ENCODE data around the gene TBC1D3B. TPM values are rescaled to one million over a fixed set of nuclear protein-coding genes. Genes with fewer than 3 reads are reported as not detected.

Gene TBC1D3B
- total RNA-seq, 4 donors from 2014 or later = 5.2 to 12.1 TPM; not detected in 2

- Histone ChIP-seq H3K36me3 (no peaks in the 10 kb centered on the region), H3K27me3 (no peaks in the 10 kb centered on the region), H3K9me3 (peaks cover 5 to 6% of the 10 kb centered on the region in 2 donors), H3K4me3 (no peak overlapping the region), H3K27ac (no peak overlapping the region), H3K4me1 (peaks cover 0 to 23% (median 6%) of the 10 kb centered on the region in 4 donors)
- no peak for DNase-seq
- TF ChIP-seq POLR2A (IDR thresholded peaks at IDR 0.05) (no peak), POLR2AphosphoS5 (IDR thresholded peaks at IDR 0.05) (no peak), EP300 (IDR thresholded peaks at IDR 0.05; ENCODE audit: low read depth) (no peak)
- TF ChIP-seq, protein P1, sequence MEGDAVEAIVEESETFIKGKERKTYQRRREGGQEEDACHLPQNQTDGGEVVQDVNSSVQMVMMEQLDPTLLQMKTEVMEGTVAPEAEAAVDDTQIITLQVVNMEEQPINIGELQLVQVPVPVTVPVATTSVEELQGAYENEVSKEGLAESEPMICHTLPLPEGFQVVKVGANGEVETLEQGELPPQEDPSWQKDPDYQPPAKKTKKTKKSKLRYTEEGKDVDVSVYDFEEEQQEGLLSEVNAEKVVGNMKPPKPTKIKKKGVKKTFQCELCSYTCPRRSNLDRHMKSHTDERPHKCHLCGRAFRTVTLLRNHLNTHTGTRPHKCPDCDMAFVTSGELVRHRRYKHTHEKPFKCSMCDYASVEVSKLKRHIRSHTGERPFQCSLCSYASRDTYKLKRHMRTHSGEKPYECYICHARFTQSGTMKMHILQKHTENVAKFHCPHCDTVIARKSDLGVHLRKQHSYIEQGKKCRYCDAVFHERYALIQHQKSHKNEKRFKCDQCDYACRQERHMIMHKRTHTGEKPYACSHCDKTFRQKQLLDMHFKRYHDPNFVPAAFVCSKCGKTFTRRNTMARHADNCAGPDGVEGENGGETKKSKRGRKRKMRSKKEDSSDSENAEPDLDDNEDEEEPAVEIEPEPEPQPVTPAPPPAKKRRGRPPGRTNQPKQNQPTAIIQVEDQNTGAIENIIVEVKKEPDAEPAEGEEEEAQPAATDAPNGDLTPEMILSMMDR (IDR thresholded peaks at IDR 0.05) = no peak
- in situ Hi-C loops (cut with MboI; ENCODE audit: low pct_ligation_motif_present in 1 of 4, low pct_unique_long_range_greater_than_20kb in 1 of 4, low sequenced_read_pairs in 3 of 4) = loop anchor here in 1 of 4 donors (25.0 kb wide), 1 partner anchor 342 kb away; no protein-coding TSS in a partner anchor
- intact Hi-C loops (cut with DNase I; ENCODE audit: low total_unique reads) = no loop called here
- WGBS, 2 donors (ENCODE audit: low coverage in 1 of 2) = 59 to 75% methylated on average over 3 of the region's 3 CpGs
These were observed 56.2 kb downstream of the TBC1D3B start for GRCh38 chr17:36120221-36120620.

- Histone ChIP-seq H3K9me3 (no peaks in the 10 kb centered on the region), H3K27me3 (no peaks in the 10 kb centered on the region), H3K4me3 (no peak overlapping the region), H3K27ac (no peak overlapping the region), H3K36me3 (no peaks in the 10 kb centered on the region), H3K4me1 (peaks cover 0 to 23% (median 6%) of the 10 kb centered on the region in 4 donors)
- in situ Hi-C loops (cut with MboI; ENCODE audit: low pct_ligation_motif_present in 1 of 4, low pct_unique_long_range_greater_than_20kb in 1 of 4, low sequenced_read_pairs in 3 of 4) (loop anchor here in 1 of 4 donors (25.0 kb wide), 1 partner anchor 344 kb away; no protein-coding TSS in a partner anchor), intact Hi-C loops (cut with DNase I; ENCODE audit: low total_unique reads) (no loop called here)
- TF ChIP-seq EP300 (IDR thresholded peaks at IDR 0.05; ENCODE audit: low read depth) (no peak), POLR2AphosphoS5 (IDR thresholded peaks at IDR 0.05) (no peak)
- 88 to 92% methylated on average over 12 of the region's 12 CpGs for WGBS, 2 donors (ENCODE audit: low coverage in 1 of 2)
- no peak for DNase-seq
These were observed 57.7 kb downstream of the TBC1D3B start for GRCh38 chr17:36118477-36119353.

GRCh38 chr17:36117505-36118382 lies 58.7 kb downstream of the TBC1D3B start:
- H3K27ac ChIP-seq = no peak overlapping the region
- in situ Hi-C loops (cut with MboI; ENCODE audit: low pct_ligation_motif_present in 1 of 4, low pct_unique_long_range_greater_than_20kb in 1 of 4, low sequenced_read_pairs in 3 of 4) (loop anchor here in 1 of 4 donors (25.0 kb wide), 1 partner anchor 345 kb away; no protein-coding TSS in a partner anchor), intact Hi-C loops (cut with DNase I; ENCODE audit: low total_unique reads) (no loop called here)
- H3K27me3 ChIP-seq = no peaks in the 10 kb centered on the region
- H3K36me3 ChIP-seq = no peaks in the 10 kb centered on the region
- no peak for TF ChIP-seq POLR2AphosphoS5 (IDR thresholded peaks at IDR 0.05)
- TF ChIP-seq EP300 (IDR thresholded peaks at IDR 0.05; ENCODE audit: low read depth) = no peak
- TF ChIP-seq, protein P1 (IDR thresholded peaks at IDR 0.05) = no peak
- no peak for TF ChIP-seq POLR2A (IDR thresholded peaks at IDR 0.05)
- no peak overlapping the region for H3K4me3 ChIP-seq
- peaks cover 0 to 20% (median 6%) of the 10 kb centered on the region in 4 donors for H3K4me1 ChIP-seq
- WGBS, 2 donors (ENCODE audit: low coverage in 1 of 2) = 23 to 30% methylated on average over 3 to 5 of the region's 5 CpGs
- peak; percentile 34 for DNase-seq
- H3K9me3 ChIP-seq = no peaks in the 10 kb centered on the region

Other genes starting within 250 kb of the TBC1D3B start
- gene RDM1, start 245.9 kb downstream of the TBC1D3B start, total RNA-seq = 10 to 100 TPM in 1 of 4 donors, not detected in 3; 39.2 TPM
- gene LYZL6, start 232.9 kb downstream of the TBC1D3B start, total RNA-seq = not detected
- gene CCL16, start 195.1 kb downstream of the TBC1D3B start, total RNA-seq = not detected
- 10 to 100 TPM in 1 of 4 donors, 1 to 10 TPM in 3; 4.2 to 19.5 (median 6.8) TPM for gene CCL14, start 189.9 kb downstream of the TBC1D3B start, total RNA-seq
- 10 to 100 TPM in 3 of 4 donors, 1 to 10 TPM in 1; 6.8 to 68.8 (median 31.5) TPM for gene CCL15, start 175.1 kb downstream of the TBC1D3B start, total RNA-seq
- gene CCL23, start 158.7 kb downstream of the TBC1D3B start, total RNA-seq = 1 to 10 TPM in 1 of 4 donors, not detected in 3; 9.1 TPM
- gene CCL18, start 112.4 kb downstream of the TBC1D3B start, total RNA-seq = 1 to 10 TPM in 2 of 4 donors, not detected in 2; 1.2 to 4.9 TPM
- gene CCL3, start 86.5 kb downstream of the TBC1D3B start, total RNA-seq = 1 to 10 TPM in 2 of 4 donors, not detected in 2; 1.1 to 4.4 TPM
- 10 to 100 TPM in 1 of 4 donors, 1 to 10 TPM in 1, not detected in 2; 4.2 to 10.8 TPM for gene CCL4, start 72.8 kb downstream of the TBC1D3B start, total RNA-seq
- under 1 TPM in 1 of 4 donors, not detected in 3; 0.79 TPM for gene CCL3L1, start 20.1 kb upstream of the TBC1D3B start, total RNA-seq
- gene CCL4L2, start 34.4 kb upstream of the TBC1D3B start, total RNA-seq = 1 to 10 TPM in 2 of 4 donors, not detected in 2; 4.0 TPM
- gene TBC1D3I, start 87.9 kb upstream of the TBC1D3B start, total RNA-seq = under 1 TPM in 1 of 4 donors, not detected in 3; 0.27 TPM
- 1 to 10 TPM in 1 of 4 donors, not detected in 3; 5.6 TPM for gene TBC1D3G, start 147.2 kb upstream of the TBC1D3B start, total RNA-seq
- not detected for gene TBC1D3H, start 211.8 kb upstream of the TBC1D3B start, total RNA-seq

All from transverse colon (tissue), 4 donors.